Psoas muscle (tissue), 8 donors: Measurements from ENCODE around the gene WASF2. TPM values are rescaled to one million over a fixed set of nuclear protein-coding genes. Genes with fewer than 3 reads are reported as not detected.
"Not testable (repeated sequence)": the region's sequence is repeated elsewhere in the genome, so short reads cannot be mapped to it uniquely, and the experiment has no call there.

ENCODE experiments used
- ATAC-seq, 4 donors: fragments of 200-7000 bp; cut with Tn5 transposase; one replicate each; pipeline ENCODE4 v1.9.1; 2020; ENCODE audit warnings: moderate library complexity in 3 of 4, mild to moderate bottlenecking in 2 of 4
- DNase-seq, 2 donors: peaks; one replicate each; pipeline ENCODE4 v3.0.0-alpha.2; 2020
- H3K27ac ChIP-seq: fragments of 200-600 bp; one replicate; pipeline ENCODE4 v1.8.0; 2022
- H3K27me3 ChIP-seq, 3 donors: fragments of 200-600 bp in 1 of 3; one replicate each; pipeline versions ENCODE4 v1.6.1 to v1.8.0; 2013 to 2022; ENCODE audit warnings: low read length in 2 of 3, mild to moderate bottlenecking in 2 of 3, moderate library complexity in 1 of 3; ENCODE audit not compliant: insufficient read depth in 3 of 3
- H3K36me3 ChIP-seq, 2 donors: fragments of 200-600 bp in 1 of 2; one replicate each; pipeline versions ENCODE4 v1.6.1 to v1.8.0; 2013 to 2022; ENCODE audit warnings: low read depth in 1 of 2, mild to moderate bottlenecking in 1 of 2, moderate library complexity in 1 of 2; ENCODE audit not compliant: insufficient read depth in 1 of 2
- H3K4me1 ChIP-seq: fragments of 200-600 bp; one replicate; pipeline ENCODE4 v1.8.0; 2022
- H3K4me3 ChIP-seq: fragments of 200-600 bp; one replicate; pipeline ENCODE4 v1.8.0; 2022; ENCODE audit warnings: mild to moderate bottlenecking
- H3K9me3 ChIP-seq: fragments of 200-600 bp; one replicate; pipeline ENCODE4 v1.8.0; 2022
- WGBS, 3 donors: extraction: QIAGEN DNeasy Blood & Tissue Kit; methylation state at CpG; one replicate each; pipeline versions ENCODE4 v1.1.6 to v1.1.7; 2013; 5-methylcytosine and 5-hydroxymethylcytosine counted together
- intact Hi-C, 2 donors: fragments of 100-400 bp; cut with DNase I; formaldehyde crosslinking; loops; one replicate each; pipeline versions ENCODE4 v1.11.0 to v1.14.2; 2022
- long read RNA-seq, 2 donors: library from polyadenylated mRNA; unstranded; transcript quantifications; one replicate each; pipeline ENCODE4 v2.0.0, GENCODE V29; 2021
- polyA plus RNA-seq, 3 donors: library from polyadenylated mRNA; stranded (reverse); fragments of 200-250 nt; gene quantifications; one replicate each; pipeline ENCODE4 v1.2.3, GENCODE V29; 2013
- total RNA-seq, 4 donors: library from RNA; stranded (reverse); fragmentation: NEBNext Ultra II Directional in 2 of 4; extraction: Animal tissue kit (Norgen Biotek cat#: 25700) in 2 of 4; gene quantifications; one replicate each; pipeline versions ENCODE4 v1.2.1 to v1.2.4, GENCODE V29; 2021 to 2023
- TF ChIP-seq, protein P1 (sequence below): fragments of 200-600 bp; IDR thresholded peaks from one replicate; pipeline ENCODE4 v1.8.0; 2022; ENCODE audit warnings: antibody characterized with exemption
- donor health status: healthy with polysubstance abuse.
- donor health status: DM: no; HTN: no; CAD: no; lungs with moderate emphysema.
- donor health status: Bipolar disorder and iron deficiency.
- donor health status: healthy.
- donor health status: DM: yes; HTN: yes; CAD: no.
- donor health status: DM: no; HTN: no; CAD: no.
- donor health status: DM: no; HTN: no; CAD: no.
- donor health status: DM: yes; HTN: yes; CAD: no.

The WASF2 gene, protein sequence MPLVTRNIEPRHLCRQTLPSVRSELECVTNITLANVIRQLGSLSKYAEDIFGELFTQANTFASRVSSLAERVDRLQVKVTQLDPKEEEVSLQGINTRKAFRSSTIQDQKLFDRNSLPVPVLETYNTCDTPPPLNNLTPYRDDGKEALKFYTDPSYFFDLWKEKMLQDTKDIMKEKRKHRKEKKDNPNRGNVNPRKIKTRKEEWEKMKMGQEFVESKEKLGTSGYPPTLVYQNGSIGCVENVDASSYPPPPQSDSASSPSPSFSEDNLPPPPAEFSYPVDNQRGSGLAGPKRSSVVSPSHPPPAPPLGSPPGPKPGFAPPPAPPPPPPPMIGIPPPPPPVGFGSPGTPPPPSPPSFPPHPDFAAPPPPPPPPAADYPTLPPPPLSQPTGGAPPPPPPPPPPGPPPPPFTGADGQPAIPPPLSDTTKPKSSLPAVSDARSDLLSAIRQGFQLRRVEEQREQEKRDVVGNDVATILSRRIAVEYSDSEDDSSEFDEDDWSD
- total RNA-seq (10 to 100 TPM; 29.4 to 40.6 (median 35.9) TPM), polyA plus RNA-seq (10 to 100 TPM in 2 of 3 donors, 1 to 10 TPM in 1; 7.9 to 14.2 (median 11.3) TPM)
- long read RNA-seq, donor 1, full-length matches to known transcripts = 1 of 15 reads
- long read RNA-seq, donor 1, partial matches to known transcripts = 5 of 15 reads
- long read RNA-seq, donor 1, other reads (novel, unspliced or antisense) = 9 of 15 reads
- long read RNA-seq, donor 2, full-length matches to known transcripts = 2 of 40 reads
- long read RNA-seq, donor 2, partial matches to known transcripts = 19 of 40 reads
- long read RNA-seq, donor 2, other reads (novel, unspliced or antisense) = 19 of 40 reads

DNA sequence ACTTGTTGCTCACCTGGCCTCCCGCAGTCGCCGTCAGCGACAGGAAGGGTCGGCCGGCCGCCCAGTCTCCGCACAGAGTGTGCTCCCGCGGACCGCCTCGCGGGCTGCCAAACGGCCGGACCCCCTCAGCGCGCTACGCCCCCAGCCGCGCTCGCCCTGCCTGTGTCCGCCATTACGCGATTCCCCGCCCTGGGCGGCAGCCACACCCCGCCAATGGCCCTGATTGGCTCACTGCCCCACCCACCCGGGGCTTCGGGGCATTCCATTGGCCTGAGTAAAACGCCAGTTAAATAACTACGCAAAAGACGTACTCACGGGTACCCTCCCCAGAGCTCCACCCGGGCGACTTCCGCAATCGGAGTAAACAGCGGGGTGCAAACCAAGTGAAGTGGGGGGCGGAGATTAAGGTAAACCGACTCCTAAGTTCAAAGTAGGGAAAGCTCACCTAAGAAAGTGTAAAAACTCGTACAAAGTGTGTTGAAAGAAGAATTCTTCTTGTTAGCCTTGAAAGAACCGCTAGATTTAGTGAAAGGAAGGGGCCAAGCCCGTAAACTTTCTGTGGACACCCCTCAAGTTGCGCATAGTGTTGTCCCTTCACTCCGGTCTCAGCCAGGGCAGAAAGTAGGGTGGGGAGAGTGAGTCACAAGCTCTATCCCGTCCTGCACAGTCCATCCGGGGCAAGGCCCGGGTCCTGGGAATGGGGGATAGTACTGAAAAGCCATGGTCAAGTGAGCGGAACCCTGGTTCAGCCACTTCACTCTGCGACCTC lies at the start of gene WASF2:
WASF2 (minus strand) TSS at position 195 of the 769 bp plus-strand sequence. CDS start 61,277 bp downstream, outside the sequence.
- DNase-seq = peak; percentile 98
- TF ChIP-seq, protein P1, sequence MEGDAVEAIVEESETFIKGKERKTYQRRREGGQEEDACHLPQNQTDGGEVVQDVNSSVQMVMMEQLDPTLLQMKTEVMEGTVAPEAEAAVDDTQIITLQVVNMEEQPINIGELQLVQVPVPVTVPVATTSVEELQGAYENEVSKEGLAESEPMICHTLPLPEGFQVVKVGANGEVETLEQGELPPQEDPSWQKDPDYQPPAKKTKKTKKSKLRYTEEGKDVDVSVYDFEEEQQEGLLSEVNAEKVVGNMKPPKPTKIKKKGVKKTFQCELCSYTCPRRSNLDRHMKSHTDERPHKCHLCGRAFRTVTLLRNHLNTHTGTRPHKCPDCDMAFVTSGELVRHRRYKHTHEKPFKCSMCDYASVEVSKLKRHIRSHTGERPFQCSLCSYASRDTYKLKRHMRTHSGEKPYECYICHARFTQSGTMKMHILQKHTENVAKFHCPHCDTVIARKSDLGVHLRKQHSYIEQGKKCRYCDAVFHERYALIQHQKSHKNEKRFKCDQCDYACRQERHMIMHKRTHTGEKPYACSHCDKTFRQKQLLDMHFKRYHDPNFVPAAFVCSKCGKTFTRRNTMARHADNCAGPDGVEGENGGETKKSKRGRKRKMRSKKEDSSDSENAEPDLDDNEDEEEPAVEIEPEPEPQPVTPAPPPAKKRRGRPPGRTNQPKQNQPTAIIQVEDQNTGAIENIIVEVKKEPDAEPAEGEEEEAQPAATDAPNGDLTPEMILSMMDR = no peak
- H3K4me1 ChIP-seq = peaks cover 30% of the 10 kb centered on the region
- H3K27me3 ChIP-seq = no peaks in the 10 kb centered on the region
- WGBS, 3 donors = 0 to 1% (median 1%) methylated on average over 48 to 50 of the region's 50 CpGs
- H3K36me3 ChIP-seq = no peaks in the 10 kb centered on the region
- peak within 1 kb of the TSS; percentile 94 for H3K4me3 ChIP-seq
- no peaks in the 10 kb centered on the region for H3K9me3 ChIP-seq
- intact Hi-C loops = loop anchor here in 1 of 2 donors (5.0 kb wide), 2 partner anchors 52 to 117 kb away; no protein-coding TSS in a partner anchor
- H3K27ac ChIP-seq = peak within 1 kb of the TSS; percentile 99
- ATAC-seq = peak; percentile 91 to 96 (median 94)

DNA sequence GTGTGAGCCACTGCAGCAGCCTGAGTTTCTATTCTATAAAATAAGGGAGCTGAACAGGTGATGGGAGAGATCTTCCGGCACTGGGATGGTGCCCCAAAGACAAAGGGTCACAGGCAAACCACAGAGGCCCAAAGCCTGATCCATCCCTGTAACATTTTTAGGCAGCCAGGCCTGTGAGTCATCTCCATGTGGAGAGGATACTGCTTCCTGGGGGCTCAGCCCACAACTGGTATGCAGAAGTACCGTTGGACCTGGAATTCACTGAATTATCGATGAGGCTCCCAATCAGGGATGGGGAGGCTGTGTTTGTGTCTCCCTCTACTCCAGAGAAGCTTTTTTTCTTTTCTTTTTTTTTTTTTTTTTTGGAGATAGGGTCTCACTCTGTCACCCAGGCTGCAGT lies 48.8 kb upstream of the WASF2 start:
- H3K27me3 ChIP-seq = no peaks in the 10 kb centered on the region
- DNase-seq = no peak

DNA sequence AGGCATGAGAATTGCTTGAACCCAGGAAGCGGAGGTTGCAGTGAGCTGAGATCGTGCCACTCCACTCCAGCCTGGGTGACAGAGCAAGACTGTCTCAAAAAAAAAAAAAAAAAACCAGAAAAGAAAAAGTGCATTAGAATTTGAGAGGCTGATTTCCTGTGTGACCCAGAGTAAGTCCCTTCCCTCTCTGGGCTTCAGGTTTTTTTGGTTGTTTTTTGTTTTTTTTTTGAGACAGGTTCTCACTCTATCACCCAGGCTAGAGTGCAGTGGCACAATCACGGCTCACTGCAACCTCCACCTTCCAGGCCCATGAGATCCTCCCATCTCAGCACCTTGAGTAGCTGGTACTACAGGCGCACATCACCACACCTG lies 48.3 kb upstream of the WASF2 start:
- intact Hi-C loops, DNase-seq, H3K4me3 ChIP-seq, ATAC-seq, H3K27me3 ChIP-seq, H3K9me3 ChIP-seq: not testable (repeated sequence)
- Histone ChIP-seq H3K4me1 (peaks cover 73% of the 10 kb centered on the region), H3K36me3 (peaks cover 0 to 25% of the 10 kb centered on the region in 2 donors), H3K27ac (peak overlapping the region; percentile 95)
- WGBS, 3 donors = 93 to 96% (median 96%) methylated on average over 4 of the region's 4 CpGs

More for the DNA sequence above, 48.8 kb upstream of the WASF2 start:
- H3K36me3 ChIP-seq = peaks cover 0 to 20% of the 10 kb centered on the region in 2 donors
- intact Hi-C loops = no loop called here
- ATAC-seq = peak; percentile 21 to 37 (median 24)
- no peaks in the 10 kb centered on the region for H3K9me3 ChIP-seq
- 32 to 41% (median 33%) methylated on average over 3 of the region's 3 CpGs for WGBS, 3 donors
- no peak overlapping the region for H3K4me3 ChIP-seq
- H3K4me1 ChIP-seq = peaks cover 78% of the 10 kb centered on the region
- TF ChIP-seq, protein P1 = no peak
- peak overlapping the region; percentile 95 for H3K27ac ChIP-seq

DNA sequence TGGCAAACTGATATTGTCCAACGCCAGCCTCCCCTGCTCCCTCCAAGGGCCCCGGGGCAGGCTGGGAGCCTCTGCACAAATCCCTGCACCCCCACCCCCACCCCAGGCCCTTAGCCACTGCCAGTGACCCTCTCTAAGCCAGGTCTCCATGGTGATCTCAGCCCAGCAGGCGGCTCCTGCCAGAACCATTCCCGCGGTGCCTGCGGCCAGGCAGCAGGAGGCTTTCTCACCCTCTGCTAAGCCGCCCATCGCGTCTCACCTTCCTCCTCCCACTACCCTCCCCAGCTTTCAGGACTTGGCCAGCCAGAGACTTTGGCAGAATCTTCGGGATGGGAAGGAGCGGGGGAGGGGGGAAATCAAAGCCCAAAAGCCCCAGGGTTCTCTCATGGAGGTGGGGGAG lies 46.8 kb upstream of the WASF2 start:
- Histone ChIP-seq H3K4me3 (peak overlapping the region; percentile 1), H3K9me3 (no peaks in the 10 kb centered on the region), H3K27ac (peak overlapping the region; percentile 95), H3K27me3 (no peaks in the 10 kb centered on the region), H3K36me3 (peaks cover 0 to 29% of the 10 kb centered on the region in 2 donors), H3K4me1 (peaks cover 61% of the 10 kb centered on the region)
- DNase-seq = peak in 1 of 2 donors; percentile 81
- ATAC-seq = peak; percentile 34 to 69 (median 57)
- WGBS, 3 donors = 15 to 20% (median 17%) methylated on average over 8 to 11 of the region's 11 CpGs
- TF ChIP-seq, protein P1 = no peak
- intact Hi-C loops = no loop called here
